Midbrain (tissue), 1 donor: ENCODE data around the gene SLC7A10.
A peak's percentile ranks its signal among the peaks of the same experiment; 100 is the strongest.
"Not testable (repeated sequence)": the region's sequence is repeated elsewhere in the genome, so short reads cannot be mapped to it uniquely, and the experiment has no call there.

ENCODE experiments used
- DNase-seq: peaks from one replicate; lab custom pipeline; 2025; lab: John Stamatoyannopoulos, UW

Gene SLC7A10

GRCh38 chr19:33201886-33202545, 23.6 kb downstream of the SLC7A10 start:
- DNase-seq, result no peak

DNA sequence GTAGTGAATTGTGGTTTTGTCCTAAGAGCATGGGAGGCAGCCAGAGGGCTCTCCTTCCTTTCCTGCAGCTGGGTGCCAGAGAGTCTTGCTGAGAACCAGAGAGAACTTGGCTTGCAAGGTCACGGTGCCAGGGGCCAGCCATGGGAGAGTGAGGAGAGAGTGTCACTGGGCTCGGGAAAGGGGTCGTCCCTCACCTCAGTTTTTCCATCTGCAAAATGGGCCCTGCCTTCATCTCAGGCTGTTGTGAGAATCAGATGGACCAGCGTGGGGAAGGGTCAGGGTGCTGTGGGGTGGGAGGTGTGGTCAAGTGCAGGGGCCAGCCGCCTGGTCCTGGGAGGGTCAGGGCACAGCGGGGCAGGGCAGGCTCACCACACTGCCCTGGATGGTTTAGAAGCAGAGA, 24.2 kb downstream of the SLC7A10 start:
- DNase-seq, result no peak

DNA sequence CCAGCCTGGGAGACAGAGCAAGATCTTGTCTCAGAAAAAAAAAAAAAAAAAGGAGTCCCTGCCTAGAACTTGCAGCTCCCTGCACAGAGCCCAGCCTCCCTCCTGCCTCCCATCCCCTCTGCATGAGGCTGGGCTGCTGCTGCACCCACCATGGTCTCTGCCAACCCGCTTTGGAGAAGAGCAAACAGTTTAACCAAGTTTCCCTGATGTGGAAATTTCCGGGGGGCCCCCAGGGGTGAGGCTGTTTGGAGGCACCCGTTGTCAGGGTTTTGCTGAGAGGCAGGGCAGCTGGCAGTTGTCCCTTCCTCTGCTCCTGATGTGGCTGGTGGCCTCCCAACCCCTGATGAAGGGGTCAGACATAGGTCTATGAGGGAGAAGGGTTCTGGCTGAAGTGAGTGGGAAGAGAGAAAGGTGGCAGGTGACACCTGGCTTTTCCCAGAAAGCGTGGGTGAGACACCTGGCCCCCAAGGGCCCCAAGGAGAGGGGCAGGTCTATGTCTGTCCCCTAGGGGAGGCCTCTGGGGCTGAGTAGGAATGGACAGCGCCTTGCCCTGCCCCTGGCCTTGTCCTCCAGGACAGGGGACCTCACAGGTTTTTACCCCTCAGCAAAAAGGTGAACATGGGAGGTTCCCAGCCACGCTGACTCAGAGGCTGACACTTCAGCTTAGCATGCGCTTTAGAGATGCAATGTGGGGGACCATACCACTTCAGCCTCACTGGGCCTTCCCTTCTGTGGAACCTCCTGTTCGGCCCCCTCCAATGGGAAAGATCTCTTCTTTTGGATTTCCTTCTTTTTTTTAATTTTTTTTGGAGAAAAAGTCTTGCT, 26.0 kb downstream of the SLC7A10 start:
- no peak for DNase-seq

DNA sequence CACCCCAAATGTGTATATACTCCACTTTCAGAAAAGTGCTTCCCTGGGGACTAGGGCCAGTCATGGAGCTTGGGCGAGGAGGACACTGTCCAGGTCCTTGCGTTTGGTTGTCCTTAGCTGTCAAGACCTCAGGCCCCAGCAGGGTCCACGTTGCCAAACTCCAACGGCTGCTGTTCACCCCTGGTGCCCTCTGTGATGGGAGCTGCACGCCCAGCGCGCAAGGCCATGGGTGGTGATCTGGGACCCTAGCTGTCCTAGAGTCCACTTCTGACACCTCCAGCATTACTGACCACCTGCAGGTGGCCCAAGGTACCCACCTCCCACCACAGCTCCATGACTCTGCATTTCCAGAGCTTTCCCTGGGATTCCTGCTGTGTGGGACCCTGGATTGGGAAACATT, 27.5 kb downstream of the SLC7A10 start:
- no peak for DNase-seq

GRCh38 chr19:33197591-33198000, 28.1 kb downstream of the SLC7A10 start:
- DNase-seq, result no peak

GRCh38 chr19:33196446-33197193, 29.0 kb downstream of the SLC7A10 start:
- no peak for DNase-seq

- no peak for DNase-seq
These were observed 29.9 kb downstream of the SLC7A10 start for GRCh38 chr19:33195645-33196347.

DNA sequence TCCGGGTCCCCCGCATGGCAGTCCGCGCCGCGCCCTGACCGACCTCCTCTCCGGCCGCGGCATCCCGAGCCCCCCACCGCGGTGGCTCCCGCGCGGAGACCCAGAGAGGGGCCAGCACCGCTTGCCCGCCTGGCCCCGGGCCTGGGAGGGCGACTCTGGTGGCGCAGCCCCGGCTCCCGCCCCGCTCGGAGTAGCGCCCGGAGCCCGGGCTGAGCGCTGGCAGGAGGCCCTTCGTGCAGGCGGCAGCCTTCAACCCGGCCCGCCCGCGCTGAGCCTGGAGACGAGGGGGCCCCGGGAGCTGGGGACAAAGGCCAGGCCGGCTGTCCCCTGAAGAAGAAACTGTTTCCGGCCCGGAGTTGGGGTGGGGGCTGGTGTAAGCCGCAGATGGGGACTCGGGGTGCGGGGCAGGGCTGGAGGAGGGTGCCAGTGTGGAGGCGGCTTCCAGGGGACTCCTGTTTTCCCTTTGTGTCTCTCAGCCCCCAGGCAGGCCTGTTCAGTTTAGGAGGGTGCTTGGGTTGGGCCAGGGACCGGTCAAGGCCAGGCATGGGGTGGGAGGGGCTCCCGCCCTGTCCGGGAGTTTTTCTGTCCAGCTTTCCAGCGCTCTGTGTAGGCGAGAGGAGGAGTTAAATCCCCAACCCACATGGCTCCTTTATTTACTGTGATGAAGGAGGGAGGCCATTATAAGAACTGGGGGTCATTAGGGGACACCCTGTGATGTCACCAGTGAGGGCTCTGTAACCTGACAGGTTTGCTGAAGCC, 30.6 kb downstream of the SLC7A10 start:
- DNase-seq, result no peak

DNA sequence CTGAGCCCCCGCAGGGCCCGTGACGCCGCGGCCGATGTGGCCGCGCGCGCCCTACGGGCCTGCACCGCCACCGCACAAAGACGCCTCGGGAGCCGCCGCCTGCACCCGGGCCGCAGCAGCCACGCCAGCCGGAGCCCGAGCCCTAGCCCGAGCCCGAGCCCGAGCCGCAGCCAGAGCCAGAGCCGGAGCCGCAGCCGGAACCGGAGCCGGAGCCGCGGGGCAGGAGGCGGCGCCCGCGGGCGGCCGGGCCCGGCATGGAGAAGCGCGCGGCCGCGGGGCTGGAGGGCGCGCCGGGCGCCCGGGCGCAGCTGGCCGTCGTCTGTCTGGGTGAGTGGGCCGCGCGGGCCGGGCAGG, 31.1 kb downstream of the SLC7A10 start:
- DNase-seq, result no peak

DNA sequence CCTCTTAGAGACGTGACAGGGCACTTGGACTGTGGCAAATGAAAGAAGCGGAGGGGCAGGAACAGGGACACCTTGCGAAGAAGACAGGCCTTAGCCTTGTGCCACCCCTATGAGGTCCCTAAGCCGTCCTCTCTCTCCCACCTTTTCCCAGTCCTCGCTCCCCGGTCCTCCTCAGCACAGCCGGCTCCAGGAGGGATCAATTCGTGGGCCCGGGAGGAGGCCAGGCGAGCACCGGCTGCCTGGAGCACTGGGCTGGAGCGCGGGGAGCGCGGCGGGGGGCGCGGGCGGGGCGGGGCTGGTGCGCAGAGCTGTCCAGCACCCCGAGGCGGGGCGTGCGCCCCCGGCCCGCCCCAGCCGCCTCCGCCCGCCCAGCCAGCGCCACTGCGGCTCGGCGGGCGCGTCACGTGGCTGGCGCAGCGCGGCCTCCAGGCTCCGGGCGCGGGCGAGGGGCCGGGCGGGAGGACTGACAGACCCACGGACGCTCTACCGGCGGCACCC, 31.7 kb downstream of the SLC7A10 start, which contains the start of gene LRP3:
LRP3 (plus strand) TSS at position 466 of the 498 bp plus-strand sequence. CDS start 456 bp downstream, outside the sequence.
- peak; percentile 59 for DNase-seq

DNA sequence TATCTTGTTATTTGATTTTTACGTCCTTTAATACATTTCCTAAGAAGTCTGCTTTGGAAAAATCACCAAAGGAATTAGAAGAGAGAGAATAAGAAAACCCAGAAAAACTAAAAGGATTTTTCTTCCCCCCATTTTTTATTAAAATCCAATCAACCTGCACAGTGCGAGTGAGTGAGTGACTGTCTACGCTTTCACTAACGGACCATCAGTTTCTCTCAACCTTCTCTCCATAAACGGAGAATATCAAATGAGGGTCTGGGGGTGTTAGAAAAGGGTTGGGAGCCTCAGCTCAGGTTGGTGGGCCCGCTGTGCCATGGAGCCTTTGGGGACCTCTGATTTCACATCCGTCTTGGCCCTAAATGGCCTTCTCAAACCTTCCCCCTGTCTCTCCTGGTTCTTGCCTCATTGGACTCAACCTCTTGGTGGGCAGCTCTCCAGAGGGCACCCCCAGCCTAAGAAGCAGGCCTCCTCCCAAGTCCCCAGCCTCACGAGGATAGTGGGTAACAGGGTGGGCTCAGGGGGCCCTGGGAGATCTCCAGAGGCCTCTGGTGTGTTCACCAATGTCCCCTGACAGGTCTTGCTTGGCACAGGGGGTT, 32.3 kb downstream of the SLC7A10 start:
- DNase-seq, result no peak

GRCh38 chr19:33192010-33192409, 33.6 kb downstream of the SLC7A10 start:
- DNase-seq, result no peak

GRCh38 chr19:33191501-33191900, 34.1 kb downstream of the SLC7A10 start:
- no peak for DNase-seq

- DNase-seq, result not testable (repeated sequence)
These were observed 34.6 kb downstream of the SLC7A10 start for GRCh38 chr19:33191092-33191491.

- DNase-seq, result no peak
These were observed 36.2 kb downstream of the SLC7A10 start for GRCh38 chr19:33189453-33189852.

DNA sequence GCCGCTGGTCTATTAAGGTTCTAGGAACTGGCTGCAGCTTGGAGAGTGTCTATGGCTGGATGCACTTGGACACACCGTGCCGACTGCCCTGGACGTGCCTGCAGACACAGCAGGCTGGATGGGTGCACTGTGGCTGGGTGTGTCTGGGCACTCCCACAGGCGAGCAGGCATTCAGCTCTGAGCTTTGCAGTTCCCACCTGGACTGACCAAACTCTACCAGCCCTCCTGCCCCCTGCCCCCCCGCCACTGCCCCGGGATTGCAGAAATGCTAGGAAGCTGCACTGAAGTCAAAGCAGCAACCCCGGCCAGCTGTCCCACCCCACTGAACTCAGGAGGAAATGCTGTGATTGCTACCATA, 38.5 kb downstream of the SLC7A10 start:
- no peak for DNase-seq

GRCh38 chr19:33186431-33187182, 39.0 kb downstream of the SLC7A10 start:
- DNase-seq, result peak; percentile 16

DNA sequence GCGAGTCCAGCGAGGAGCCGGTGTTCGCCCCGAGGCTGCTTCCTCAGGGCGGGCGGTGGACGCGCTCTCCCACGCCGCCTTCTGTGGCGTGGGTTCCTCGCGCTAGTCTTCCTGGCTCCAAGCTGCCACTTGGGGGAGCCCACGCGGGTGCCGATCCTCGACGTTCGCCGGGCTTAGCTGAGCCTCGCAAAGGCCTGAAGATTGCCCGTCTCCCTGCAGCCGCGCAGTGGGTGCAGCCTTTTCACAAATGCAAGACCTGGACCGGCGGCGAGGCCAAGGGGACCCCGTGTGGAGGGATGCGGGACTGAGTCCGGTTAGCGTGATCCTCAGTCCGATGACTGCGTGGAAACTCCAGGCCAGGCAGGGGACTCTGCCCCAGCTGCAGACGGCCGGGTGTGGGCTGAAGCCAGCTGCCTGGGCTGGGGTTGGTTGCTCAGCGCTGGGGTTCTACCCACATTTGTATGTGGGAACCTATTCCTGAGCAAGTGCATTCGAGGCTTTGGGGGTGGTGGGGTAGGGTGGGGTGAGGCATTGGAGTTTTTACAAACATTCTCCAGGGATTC, 48.2 kb downstream of the SLC7A10 start:
- no peak for DNase-seq

DNA sequence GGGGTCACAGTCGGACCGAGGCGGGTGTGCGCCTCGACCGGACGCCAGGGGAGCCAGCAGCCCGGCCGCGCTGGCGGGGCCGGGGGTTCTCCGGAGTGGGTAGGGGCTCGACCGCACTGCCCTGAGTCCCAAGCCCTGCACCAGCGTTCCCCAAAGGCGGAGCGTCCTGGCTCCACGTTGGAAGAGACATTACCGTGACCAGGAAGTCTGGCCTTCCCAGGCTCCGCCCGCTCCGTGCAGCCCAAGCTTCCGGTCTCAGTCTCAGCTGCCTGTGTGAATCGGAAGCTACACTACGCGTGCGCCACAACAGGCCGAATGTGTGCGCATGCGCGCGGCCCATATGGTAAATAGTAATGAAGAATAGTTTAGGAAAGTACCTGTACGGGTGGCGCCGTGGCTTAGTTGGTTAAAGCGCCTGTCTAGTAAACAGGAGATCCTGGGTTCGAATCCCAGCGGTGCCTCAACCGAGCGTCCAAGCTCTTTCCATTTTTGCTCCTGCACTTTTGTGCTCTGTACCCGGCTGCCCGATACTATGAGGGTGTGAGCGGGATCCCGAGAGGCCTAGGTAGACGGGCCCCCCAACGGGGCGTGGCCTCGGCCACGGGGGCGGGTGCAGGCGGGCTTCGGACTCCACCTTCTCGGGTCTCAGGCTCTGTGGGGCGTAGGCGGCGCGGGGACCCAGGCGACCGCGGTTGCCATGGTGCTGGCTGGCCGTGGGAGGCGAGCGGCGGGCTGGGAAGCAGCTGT, 48.8 kb downstream of the SLC7A10 start:
- DNase-seq, result peak; percentile 96
